Measurements from ENCODE around the gene DNAJB8. TPM values are rescaled to one million over a fixed set of nuclear protein-coding genes. Genes with fewer than 3 reads are reported as not detected.
A peak's percentile ranks its signal among the peaks of the same experiment; 100 is the strongest.

The DNAJB8 gene
- total and polyA plus RNA-seq, 2 experiments from 2014 or later, result not detected

DNA sequence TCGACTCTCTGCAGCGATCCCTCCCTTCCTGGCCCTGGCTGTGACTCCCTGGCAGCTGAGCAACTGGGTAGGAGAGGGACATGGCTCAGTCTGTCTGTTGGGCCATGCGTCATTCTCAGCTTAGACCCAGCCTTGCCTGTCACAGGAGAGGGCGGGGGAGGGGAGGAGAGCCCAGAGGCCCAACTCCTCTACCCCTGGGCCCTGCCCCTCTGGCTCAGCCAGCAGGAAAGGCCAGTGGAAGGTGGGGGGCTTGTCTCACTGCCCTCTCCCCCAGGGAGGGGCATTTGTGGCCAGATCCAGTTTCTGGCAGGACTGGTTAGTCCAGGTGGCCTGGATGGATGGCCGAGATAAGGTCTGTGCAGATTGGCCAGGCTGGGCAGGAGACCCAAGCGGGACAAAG, 31.6 kb downstream of the DNAJB8 start:
- no peak overlapping the region for H3K4me3 ChIP-seq
- H3K9me3 ChIP-seq (ENCODE audit: low read depth), result no peaks in the 10 kb centered on the region
- no peaks in the 10 kb centered on the region for H3K36me3 ChIP-seq
- no peak for DNase-seq (ENCODE audit: low read depth in 1 of 2, low spot score in 1 of 2)
- peaks cover 61% of the 10 kb centered on the region for H3K27me3 ChIP-seq
- no peak overlapping the region for H3K27ac ChIP-seq
- H3K4me1 ChIP-seq (ENCODE audit: low read depth), result peaks cover 3% of the 10 kb centered on the region
- TF ChIP-seq, protein P1, sequence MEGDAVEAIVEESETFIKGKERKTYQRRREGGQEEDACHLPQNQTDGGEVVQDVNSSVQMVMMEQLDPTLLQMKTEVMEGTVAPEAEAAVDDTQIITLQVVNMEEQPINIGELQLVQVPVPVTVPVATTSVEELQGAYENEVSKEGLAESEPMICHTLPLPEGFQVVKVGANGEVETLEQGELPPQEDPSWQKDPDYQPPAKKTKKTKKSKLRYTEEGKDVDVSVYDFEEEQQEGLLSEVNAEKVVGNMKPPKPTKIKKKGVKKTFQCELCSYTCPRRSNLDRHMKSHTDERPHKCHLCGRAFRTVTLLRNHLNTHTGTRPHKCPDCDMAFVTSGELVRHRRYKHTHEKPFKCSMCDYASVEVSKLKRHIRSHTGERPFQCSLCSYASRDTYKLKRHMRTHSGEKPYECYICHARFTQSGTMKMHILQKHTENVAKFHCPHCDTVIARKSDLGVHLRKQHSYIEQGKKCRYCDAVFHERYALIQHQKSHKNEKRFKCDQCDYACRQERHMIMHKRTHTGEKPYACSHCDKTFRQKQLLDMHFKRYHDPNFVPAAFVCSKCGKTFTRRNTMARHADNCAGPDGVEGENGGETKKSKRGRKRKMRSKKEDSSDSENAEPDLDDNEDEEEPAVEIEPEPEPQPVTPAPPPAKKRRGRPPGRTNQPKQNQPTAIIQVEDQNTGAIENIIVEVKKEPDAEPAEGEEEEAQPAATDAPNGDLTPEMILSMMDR (IDR thresholded peaks at IDR 0.05; ENCODE audit: low read depth, low read length), result no peak

GRCh38 chr3:128434524-128434923, 32.2 kb downstream of the DNAJB8 start:
- Histone ChIP-seq H3K9me3 (ENCODE audit: low read depth) (no peaks in the 10 kb centered on the region), H3K27ac (no peak overlapping the region), H3K4me3 (no peak overlapping the region), H3K27me3 (peaks cover 60% of the 10 kb centered on the region), H3K4me1 (ENCODE audit: low read depth) (peaks cover 3% of the 10 kb centered on the region), H3K36me3 (no peaks in the 10 kb centered on the region)
- DNase-seq (ENCODE audit: low read depth in 1 of 2, low spot score in 1 of 2), result no peak
- TF ChIP-seq, protein P1 (IDR thresholded peaks at IDR 0.05; ENCODE audit: low read depth, low read length), result no peak

DNA sequence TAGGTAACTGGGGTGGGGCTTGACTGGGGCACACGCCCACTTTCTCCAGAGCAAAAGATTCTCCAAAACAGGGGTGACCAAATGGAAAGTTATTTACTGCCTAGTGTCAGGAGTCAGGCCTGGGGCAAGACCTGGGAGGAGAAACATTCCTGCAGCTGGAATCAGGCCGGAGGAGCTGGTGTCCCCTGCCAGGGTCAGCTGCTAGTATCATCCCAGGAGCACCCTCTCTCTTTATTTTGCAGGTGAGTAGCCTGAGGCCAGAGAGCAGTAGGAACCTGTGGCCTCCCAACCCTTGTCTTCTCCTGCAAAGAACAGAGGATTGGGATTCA, 32.9 kb downstream of the DNAJB8 start:
- Histone ChIP-seq H3K4me3 (no peak overlapping the region), H3K27me3 (peaks cover 57% of the 10 kb centered on the region), H3K4me1 (ENCODE audit: low read depth) (peaks cover 3% of the 10 kb centered on the region), H3K36me3 (no peaks in the 10 kb centered on the region), H3K27ac (no peak overlapping the region), H3K9me3 (ENCODE audit: low read depth) (no peaks in the 10 kb centered on the region)
- TF ChIP-seq, protein P1 (IDR thresholded peaks at IDR 0.05; ENCODE audit: low read depth, low read length), result no peak
- DNase-seq (ENCODE audit: low read depth in 1 of 2, low spot score in 1 of 2), result no peak

DNA sequence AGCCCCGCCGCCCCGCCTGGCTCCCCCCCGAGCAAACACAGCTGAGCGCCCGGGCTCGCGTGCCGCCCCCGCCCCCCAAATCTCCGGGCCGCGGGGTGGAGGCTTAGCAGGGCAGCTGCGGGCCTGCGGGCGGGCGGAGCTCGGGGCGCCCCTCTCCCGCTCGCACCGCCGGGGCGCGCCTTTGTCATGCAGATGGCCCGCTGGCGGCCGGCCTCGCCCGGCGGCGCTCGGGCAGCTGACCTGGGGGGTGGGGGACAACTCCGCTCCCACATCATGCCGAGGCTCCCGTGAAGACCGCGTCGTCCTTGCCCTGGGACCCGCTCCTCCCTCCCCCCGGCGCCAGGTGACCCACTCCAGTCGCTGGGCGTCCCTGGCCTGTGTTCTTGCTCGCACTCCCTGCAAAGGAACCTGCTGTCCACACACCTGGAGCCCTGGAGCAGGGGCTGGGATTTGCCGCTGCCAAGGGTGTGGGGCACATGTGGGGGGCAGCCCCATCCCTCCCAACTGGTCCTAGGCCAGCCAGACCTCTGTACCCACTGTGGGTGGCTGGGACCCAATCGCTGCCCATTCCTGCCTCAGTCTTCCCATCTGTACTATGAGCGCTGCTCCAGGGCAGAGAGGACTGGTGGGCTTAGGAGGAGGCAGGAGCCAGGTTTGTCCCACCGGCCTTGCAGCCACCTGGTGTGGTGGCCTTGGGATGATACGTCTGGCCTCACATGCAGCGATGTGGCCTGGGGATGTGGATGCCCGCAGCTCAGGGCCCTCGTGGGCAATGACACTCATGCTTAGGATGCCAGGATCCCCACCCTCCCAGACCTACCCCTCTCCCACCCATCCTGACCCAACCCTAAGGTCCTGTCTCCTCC, 33.5 kb downstream of the DNAJB8 start:
- TF ChIP-seq, protein P1 (IDR thresholded peaks at IDR 0.05; ENCODE audit: low read depth, low read length), result no peak
- Histone ChIP-seq H3K27me3 (peaks cover 59% of the 10 kb centered on the region), H3K4me1 (ENCODE audit: low read depth) (peaks cover 3% of the 10 kb centered on the region), H3K27ac (no peak overlapping the region), H3K4me3 (peak overlapping the region; percentile 43), H3K36me3 (no peaks in the 10 kb centered on the region), H3K9me3 (ENCODE audit: low read depth) (no peaks in the 10 kb centered on the region)
- DNase-seq (ENCODE audit: low read depth in 1 of 2, low spot score in 1 of 2), result peak in 1 of 2 donors; percentile 59

DNA sequence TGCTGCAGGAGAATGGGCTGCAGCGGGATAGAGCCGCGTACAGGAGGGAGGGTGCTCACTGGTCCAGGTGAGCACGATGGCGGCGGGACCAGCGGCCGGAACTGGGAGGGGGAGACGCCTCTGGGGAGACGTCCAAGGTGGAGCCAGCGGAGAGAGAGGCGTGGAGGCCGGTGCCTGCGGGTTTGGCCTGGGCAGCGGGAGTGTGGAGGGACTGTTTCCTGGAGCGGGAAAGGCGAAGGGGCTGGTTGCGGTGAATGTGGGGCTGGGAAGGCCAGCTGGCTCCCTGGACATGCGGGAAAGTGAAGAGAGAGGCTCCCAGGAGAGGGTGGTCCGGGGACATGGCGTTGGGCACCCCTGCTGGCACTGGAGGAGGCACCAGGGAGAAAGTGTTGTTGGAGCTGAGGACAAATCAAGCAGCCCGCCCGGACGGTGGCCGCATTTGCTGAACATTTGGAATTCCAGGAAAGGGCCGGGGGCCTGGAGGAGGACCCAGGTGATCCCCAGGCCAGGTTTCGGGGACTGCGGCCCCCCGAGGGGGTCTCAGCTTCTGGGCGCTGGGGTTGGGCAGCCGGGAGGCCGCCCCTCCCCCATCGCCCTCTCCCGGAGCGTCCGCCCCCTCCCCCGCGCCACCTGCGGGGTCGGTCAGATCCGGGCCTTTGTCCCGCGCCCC, 34.3 kb downstream of the DNAJB8 start:
- peaks cover 61% of the 10 kb centered on the region for H3K27me3 ChIP-seq
- no peak for DNase-seq (ENCODE audit: low read depth in 1 of 2, low spot score in 1 of 2)
- TF ChIP-seq, protein P1 (IDR thresholded peaks at IDR 0.05; ENCODE audit: low read depth, low read length), result no peak
- no peak overlapping the region for H3K27ac ChIP-seq
- H3K36me3 ChIP-seq, result no peaks in the 10 kb centered on the region
- peaks cover 3% of the 10 kb centered on the region for H3K4me1 ChIP-seq (ENCODE audit: low read depth)
- H3K4me3 ChIP-seq, result peak overlapping the region; percentile 43
- H3K9me3 ChIP-seq (ENCODE audit: low read depth), result no peaks in the 10 kb centered on the region

All from cardiac muscle cell (in vitro differentiated cells and primary cell).